ENCODE data around the gene TTC36. TPM values are rescaled to one million over a fixed set of nuclear protein-coding genes. Genes with fewer than 3 reads are reported as not detected.

The TTC36 gene
- total and polyA plus RNA-seq, 2 of the 13 experiments (the other 11 are each of a cell fraction or from before 2014, with no cell fraction given), result 0.13 to 0.40 TPM

- TF ChIP-seq CTCF (CRISPR knock-in tag; IDR thresholded peaks at IDR 0.05) (peak; percentile 68), SP1 (IDR thresholded peaks at IDR 0.05) (no peak), SP1 (CRISPR knock-in tag; IDR thresholded peaks at IDR 0.05) (peak; percentile 16; the same call in 1 of the 2 replicates), TGIF2 (CRISPR knock-in tag; IDR thresholded peaks at IDR 0.05) (0 out of 2 replicates have a peak, but pooled peaks have one; percentile 58), XRCC5 (optimal IDR thresholded peaks at IDR 0.05; ENCODE audit: low read length) (peak; percentile 68), RFX5 (IDR thresholded peaks at IDR 0.05; ENCODE audit: low read depth, low read length) (no peak), MAX (IDR thresholded peaks at IDR 0.05) (peak; percentile 13; the same call in 1 of the 2 replicates), ZFY (CRISPR knock-in tag; IDR thresholded peaks at IDR 0.05) (peak; percentile 43; the same call in 1 of the 2 replicates), HNRNPL (IDR thresholded peaks at IDR 0.05; ENCODE audit: low read depth, low read length) (0 out of 2 replicates have a peak, but pooled peaks have one; percentile 33), ZNF777 (CRISPR knock-in tag; IDR thresholded peaks at IDR 0.05) (peak; percentile 78), ZNF383 (CRISPR knock-in tag; IDR thresholded peaks at IDR 0.05; ENCODE audit: borderline replicate concordance) (0 out of 2 replicates have a peak, but pooled peaks have one; percentile 30), ZNF687 (CRISPR knock-in tag; IDR thresholded peaks at IDR 0.05) (peak; percentile 67), SYNCRIP (IDR thresholded peaks at IDR 0.05; ENCODE audit: insufficient read depth, low read depth, low read length) (no peak), ZFX (CRISPR knock-in tag; IDR thresholded peaks at IDR 0.05; ENCODE audit: low read depth) (peak; percentile 53; the same call in 1 of the 2 replicates), ZBTB3 (CRISPR knock-in tag; IDR thresholded peaks at IDR 0.05; ENCODE audit: borderline replicate concordance, low read depth) (no peak), YY1 (IDR thresholded peaks at IDR 0.05; ENCODE audit: insufficient read depth, insufficient replicate concordance, low read depth, low read length) (peak; percentile 13)
These were observed 6.8 kb downstream of the TTC36 start (continued) for GRCh38 chr11:118533769-118534729.

Measured in HepG2 (cell line).